SK-N-SH (cell line): ENCODE results near the gene GHRL. TPM values are rescaled to one million over a fixed set of nuclear protein-coding genes. Genes with fewer than 3 reads are reported as not detected.

Experiments used
- CTCF ChIA-PET: fragments of 300-600, 350-600 bp; formaldehyde crosslinking; extraction: SDS; loops from one replicate; lab custom pipeline; 2021; lab: Yijun Ruan, JAX
- POLR2A ChIA-PET: fragments of 350-600 bp; sonication (Branson Sonifier 250); formaldehyde crosslinking; extraction: SDS; loops from one replicate; lab custom pipeline; 2020; ENCODE audit warnings: antibody characterized with exemption, inconsistent platforms; lab: Yijun Ruan, JAX
- DNase-seq: peaks from one replicate; pipeline ENCODE4 v3.0.0; 2012
- H2AFZ ChIP-seq: fragments of 200-600 bp; sonication (generic); 2 replicates; pipeline ENCODE4 v1.8.1; 2016; ENCODE audit warnings: antibody characterized with exemption, mild to moderate bottlenecking, low read depth
- H3F3A ChIP-seq: fragments of 200-600 bp; sonication (generic); replicated peaks from 2 replicates; pipeline ENCODE3; 2016; ENCODE audit warnings: antibody characterized with exemption, mild to moderate bottlenecking; ENCODE audit not compliant: insufficient read depth
- H3K27ac ChIP-seq, 2 experiments: fragments of 200-500 bp in 1 of 2; fragments of 200-600 bp in 1 of 2; sonication (Bioruptor generic) in 1 of 2; sonication (generic), shearing (Covaris generic) in 1 of 2; 2 replicates each; pipeline versions ENCODE4 v1.5.1 to v1.6.1; 2014 to 2016; ENCODE audit warnings: low read depth in 2 of 2, inconsistent platforms in 1 of 2, low read length in 1 of 2, mild to moderate bottlenecking in 1 of 2, mixed read lengths in 1 of 2
- H3K27me3 ChIP-seq: fragments of 200-600 bp; sonication (generic), shearing (Covaris generic); 2 replicates; pipeline ENCODE4 v1.6.1; 2016; ENCODE audit warnings: mixed run types; ENCODE audit not compliant: insufficient read depth
- H3K36me3 ChIP-seq, 2 experiments: fragments of 200-500 bp in 1 of 2; fragments of 200-600 bp in 1 of 2; sonication (Bioruptor generic) in 1 of 2; sonication (generic) in 1 of 2; replicated peaks in 1 of 2; 2 replicates each; pipeline versions ENCODE3 to v1.5.1; 2014 to 2016; ENCODE audit warnings: low read length in 1 of 2, mild to moderate bottlenecking in 1 of 2; ENCODE audit not compliant: insufficient read depth in 2 of 2, control insufficient read depth in 1 of 2
- H3K4me1 ChIP-seq, 2 experiments: fragments of 200-500 bp in 1 of 2; fragments of 200-600 bp in 1 of 2; sonication (Bioruptor generic) in 1 of 2; sonication (generic), shearing (Covaris generic) in 1 of 2; 2 replicates each; pipeline versions ENCODE4 v1.5.1 to v1.6.1; 2014 to 2016; ENCODE audit warnings: low read depth in 1 of 2, low read length in 1 of 2, mixed run types in 1 of 2; ENCODE audit not compliant: insufficient read depth in 2 of 2, control insufficient read depth in 1 of 2
- H3K4me2 ChIP-seq: fragments of 200-600 bp; sonication (generic), shearing (Covaris generic); 2 replicates; pipeline ENCODE4 v1.6.1; 2017; ENCODE audit warnings: mixed run types
- H3K4me3 ChIP-seq, 2 experiments: fragments of 200-500 bp in 1 of 2; fragments of 200-600 bp in 1 of 2; sonication (Bioruptor generic) in 1 of 2; sonication (generic), shearing (Covaris generic) in 1 of 2; 2 replicates each; pipeline versions ENCODE4 v1.5.1 to v1.8.1; 2014 to 2016; ENCODE audit warnings: low read depth in 2 of 2, inconsistent platforms in 1 of 2, low read length in 1 of 2, mild to moderate bottlenecking in 1 of 2, mixed read lengths in 1 of 2, moderate library complexity in 1 of 2
- H3K79me2 ChIP-seq: fragments of 200-600 bp; sonication (generic); 2 replicates; pipeline ENCODE4 v1.8.1; 2017; ENCODE audit warnings: mild to moderate bottlenecking; ENCODE audit not compliant: insufficient read depth
- H3K9ac ChIP-seq: fragments of 200-600 bp; sonication (generic); 2 replicates; pipeline ENCODE4 v1.6.1; 2017; ENCODE audit warnings: mixed run types
- H3K9me2 ChIP-seq: fragments of 200-600 bp; sonication (generic); 2 replicates; pipeline ENCODE4 v1.6.1; 2017; ENCODE audit warnings: mixed run types
- H3K9me3 ChIP-seq: fragments of 200-600 bp; sonication (generic); 2 replicates; pipeline ENCODE4 v1.6.1; 2017; ENCODE audit warnings: mixed run types, mild to moderate bottlenecking, moderate library complexity
- H4K20me1 ChIP-seq: fragments of 200-600 bp; sonication (generic); 2 replicates; pipeline ENCODE4 v1.6.1; 2017; ENCODE audit warnings: mild to moderate bottlenecking, mixed run types; ENCODE audit not compliant: insufficient read depth
- EP300 ChIP-seq, 2 experiments: IDR thresholded peaks; 2 replicates each; pipeline versions ENCODE4 v1.4.0 to v1.6.1; 2012; ENCODE audit warnings: borderline replicate concordance in 1 of 2, low read depth in 1 of 2, low read length in 1 of 2
- NFIC ChIP-seq: IDR thresholded peaks from 2 replicates; pipeline ENCODE4 v1.4.0; 2012; ENCODE audit warnings: borderline replicate concordance
- SIN3A ChIP-seq: IDR thresholded peaks from 2 replicates; pipeline ENCODE4 v1.6.1; 2012; ENCODE audit warnings: low read depth, mild to moderate bottlenecking, low read length, moderate library complexity, borderline replicate concordance
- TEAD4 ChIP-seq: IDR thresholded peaks from 2 replicates; pipeline ENCODE4 v1.4.0; 2012; ENCODE audit warnings: mild to moderate bottlenecking, borderline replicate concordance; ENCODE audit not compliant: insufficient read depth
- USF1 ChIP-seq: IDR thresholded peaks from 2 replicates; pipeline ENCODE4 v1.4.0; 2012; ENCODE audit warnings: low read depth, borderline replicate concordance
- ZBTB33 ChIP-seq: IDR thresholded peaks from 2 replicates; pipeline ENCODE4 v1.4.0; 2012; ENCODE audit warnings: low read depth, borderline replicate concordance
- WGBS: methylation state at CpG from one replicate; pipeline ENCODE4 v1.1.6; 2017; ENCODE audit warnings: low lambda C conversion rate; 5-methylcytosine and 5-hydroxymethylcytosine counted together
- polyA plus RNA-seq, 3 experiments: library from polyadenylated mRNA; depleted of rRNA; stranded (reverse); fragments of >200 nt; gene quantifications; 2 replicates each; pipeline ENCODE4 v1.2.3, GENCODE V29; 2012
- small RNA-seq, 7 experiments: library from RNA; depleted of rRNA; stranded (forward); fragments of <200 nt; gene quantifications; one replicate each; pipeline ENCODE3, GENCODE V24; 2012
- TF ChIP-seq, protein P1 (sequence below): IDR thresholded peaks from 2 replicates; pipeline ENCODE4; 2012

GHRL gene
- polyA plus RNA-seq, 1 of the 3 experiments (the other 2 are of a cell fraction) = not detected

DNA sequence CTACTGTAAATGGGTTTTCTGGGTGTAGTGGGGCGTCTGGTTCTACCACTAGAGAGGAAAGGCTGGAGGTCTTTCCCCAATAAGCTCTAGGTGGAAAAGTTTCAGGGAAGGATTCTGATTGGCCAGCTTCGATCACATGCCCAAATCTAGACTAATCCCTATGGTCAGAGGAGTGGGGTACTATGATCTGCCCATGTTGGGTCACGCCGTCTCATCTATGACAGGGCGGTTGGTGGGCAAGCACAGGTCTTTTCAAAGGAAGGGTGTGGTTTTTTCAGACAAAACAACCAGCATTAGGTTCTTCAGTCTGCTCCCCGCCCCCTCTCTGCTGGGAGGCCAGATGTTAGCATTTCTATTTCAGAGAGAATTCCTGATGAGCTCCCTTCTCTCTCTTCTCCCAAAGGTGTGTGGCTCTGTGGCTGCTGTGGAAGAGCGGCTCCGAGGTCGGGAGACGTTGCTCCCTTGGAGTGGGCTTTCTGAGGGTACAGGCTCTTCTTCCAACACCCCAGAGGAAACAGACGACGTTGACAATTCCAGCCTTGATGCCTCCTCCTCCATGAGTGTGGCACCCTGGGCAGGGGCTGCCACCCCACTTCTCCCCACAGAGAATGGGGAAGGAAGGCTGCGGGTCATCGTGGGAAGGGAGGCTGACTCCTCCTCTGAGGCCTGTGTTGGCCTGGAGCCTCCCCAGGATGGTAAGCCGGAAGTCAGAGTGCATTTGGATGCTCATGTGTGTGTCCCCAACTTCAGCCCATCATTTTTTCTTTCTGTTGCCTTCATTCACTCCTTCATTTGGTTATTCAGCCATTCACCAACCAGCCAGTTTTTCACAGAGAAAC is 54.2 kb downstream of the GHRL start:
- Histone ChIP-seq H3K9me3 (no peaks in the 10 kb centered on the region), H2AFZ (no peak overlapping the region), H3K79me2 (no peaks in the 10 kb centered on the region), H4K20me1 (no peaks in the 10 kb centered on the region), H3K4me3 (no peak overlapping the region), H3K27ac (no peak overlapping the region), H3K9ac (no peak overlapping the region), H3K27me3 (no peaks in the 10 kb centered on the region), H3K4me2 (no peak overlapping the region), H3F3A (peaks cover 5% of the 10 kb centered on the region), H3K4me1 (no peaks in the 10 kb centered on the region), H3K36me3 (peaks cover 0 to 31% of the 10 kb centered on the region in 2 experiments), H3K9me2 (no peaks in the 10 kb centered on the region)
- ChIA-PET CTCF (no interaction called here), POLR2A (no interaction called here)
- DNase-seq = no peak
- WGBS = 91% methylated on average over 14 of the region's 15 CpGs
- TF ChIP-seq EP300 (IDR thresholded peaks at IDR 0.05; ENCODE audit: borderline replicate concordance in 1 of 2, low read depth in 1 of 2, low read length in 1 of 2) = no peak
- TF ChIP-seq SIN3A = no peak
- TF ChIP-seq NFIC = no peak
- no peak for TF ChIP-seq ZBTB33
- peak; percentile 26; the same call in 1 of the 2 replicates for TF ChIP-seq USF1
- TF ChIP-seq, protein P1, sequence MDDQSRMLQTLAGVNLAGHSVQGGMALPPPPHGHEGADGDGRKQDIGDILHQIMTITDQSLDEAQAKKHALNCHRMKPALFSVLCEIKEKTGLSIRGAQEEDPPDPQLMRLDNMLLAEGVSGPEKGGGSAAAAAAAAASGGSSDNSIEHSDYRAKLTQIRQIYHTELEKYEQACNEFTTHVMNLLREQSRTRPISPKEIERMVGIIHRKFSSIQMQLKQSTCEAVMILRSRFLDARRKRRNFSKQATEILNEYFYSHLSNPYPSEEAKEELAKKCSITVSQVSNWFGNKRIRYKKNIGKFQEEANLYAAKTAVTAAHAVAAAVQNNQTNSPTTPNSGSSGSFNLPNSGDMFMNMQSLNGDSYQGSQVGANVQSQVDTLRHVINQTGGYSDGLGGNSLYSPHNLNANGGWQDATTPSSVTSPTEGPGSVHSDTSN = no peak
- TF ChIP-seq TEAD4 = no peak

Small RNA genes within 50 kb of the gene (small RNA-seq; reads per million reads assigned to genes)
- gene MIR378B (0 to 5.2 (median 0.52) reads per million in 7 experiments), gene RF02126 (0 reads per million in 7 experiments)

Other genes with a start within 250 kb of the GHRL start
- not detected in 2 replicates for gene FANCD2OS, start 184.7 kb downstream of the GHRL start, polyA plus RNA-seq (2012; rRNA removed)
- gene BRK1, start 177.3 kb downstream of the GHRL start, polyA plus RNA-seq (2012; rRNA removed) = 211 and 283 TPM in 2 replicates
- 9.2 and 10.2 TPM in 2 replicates for gene VHL, start 151.2 kb downstream of the GHRL start, polyA plus RNA-seq (2012; rRNA removed)
- 7.7 and 8.6 TPM in 2 replicates for gene IRAK2, start 128.0 kb downstream of the GHRL start, polyA plus RNA-seq (2012; rRNA removed)
- 14.7 and 17.8 TPM in 2 replicates for gene TATDN2, start 44.5 kb downstream of the GHRL start, polyA plus RNA-seq (2012; rRNA removed)
- gene SEC13, start 28.2 kb upstream of the GHRL start, polyA plus RNA-seq (2012; rRNA removed) = 198 and 215 TPM in 2 replicates
- gene ATP2B2, start 212.6 kb upstream of the GHRL start, polyA plus RNA-seq (2012; rRNA removed) = 0.05 and 0.15 TPM in 2 replicates